Measurements from ENCODE around the gene PROSER3. TPM values are rescaled to one million over a fixed set of nuclear protein-coding genes. Genes with fewer than 3 reads are reported as not detected.

Gene PROSER3
- total and polyA plus RNA-seq, 8 donors = 7.2 to 19.6 (median 8.6) TPM

DNA sequence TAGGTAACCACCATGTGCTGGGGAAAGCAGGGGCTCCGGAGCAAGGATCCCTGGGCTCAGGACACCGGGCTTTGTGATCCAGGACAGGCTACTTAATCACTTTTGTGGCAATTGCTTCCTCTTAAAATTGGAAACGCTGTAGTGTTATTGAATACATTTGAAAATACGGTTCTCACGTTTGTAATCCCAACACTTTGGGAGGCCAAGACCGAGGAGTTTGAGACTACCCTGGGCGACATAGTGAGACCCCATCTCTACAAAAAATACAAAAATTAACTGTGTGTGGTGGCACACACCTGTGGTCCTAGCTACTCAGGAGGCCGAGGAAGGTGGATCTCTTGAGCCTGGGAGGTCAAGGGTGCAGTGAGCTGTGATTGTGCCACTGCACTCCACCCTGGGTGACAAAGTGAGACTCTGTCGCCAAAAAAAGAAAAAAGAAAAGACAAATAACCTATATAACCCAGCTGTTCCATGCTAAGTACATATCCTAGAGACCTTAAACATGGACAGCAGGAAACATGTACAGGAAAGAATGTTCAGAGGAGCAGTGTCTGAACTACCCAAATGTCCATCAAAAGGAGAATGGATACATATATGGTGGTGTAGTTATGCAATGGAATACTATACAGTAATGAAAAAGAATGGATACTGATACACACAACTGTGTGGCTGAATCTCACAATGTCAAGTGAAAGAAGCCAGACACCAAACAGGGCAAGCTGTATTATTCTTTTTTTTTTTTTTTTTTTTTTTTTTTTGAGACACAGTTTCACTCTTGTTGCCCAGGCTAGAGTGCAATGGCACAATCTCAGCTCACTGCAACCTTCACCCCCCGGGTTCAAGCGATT, 55.3 kb downstream of the PROSER3 start:
- H3K4me3 ChIP-seq = no peak overlapping the region
- intact Hi-C loops (cut with DNase I) = no loop called here
- no peak overlapping the region for H3K27ac ChIP-seq
- TF ChIP-seq, protein P1, sequence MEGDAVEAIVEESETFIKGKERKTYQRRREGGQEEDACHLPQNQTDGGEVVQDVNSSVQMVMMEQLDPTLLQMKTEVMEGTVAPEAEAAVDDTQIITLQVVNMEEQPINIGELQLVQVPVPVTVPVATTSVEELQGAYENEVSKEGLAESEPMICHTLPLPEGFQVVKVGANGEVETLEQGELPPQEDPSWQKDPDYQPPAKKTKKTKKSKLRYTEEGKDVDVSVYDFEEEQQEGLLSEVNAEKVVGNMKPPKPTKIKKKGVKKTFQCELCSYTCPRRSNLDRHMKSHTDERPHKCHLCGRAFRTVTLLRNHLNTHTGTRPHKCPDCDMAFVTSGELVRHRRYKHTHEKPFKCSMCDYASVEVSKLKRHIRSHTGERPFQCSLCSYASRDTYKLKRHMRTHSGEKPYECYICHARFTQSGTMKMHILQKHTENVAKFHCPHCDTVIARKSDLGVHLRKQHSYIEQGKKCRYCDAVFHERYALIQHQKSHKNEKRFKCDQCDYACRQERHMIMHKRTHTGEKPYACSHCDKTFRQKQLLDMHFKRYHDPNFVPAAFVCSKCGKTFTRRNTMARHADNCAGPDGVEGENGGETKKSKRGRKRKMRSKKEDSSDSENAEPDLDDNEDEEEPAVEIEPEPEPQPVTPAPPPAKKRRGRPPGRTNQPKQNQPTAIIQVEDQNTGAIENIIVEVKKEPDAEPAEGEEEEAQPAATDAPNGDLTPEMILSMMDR (IDR thresholded peaks at IDR 0.05) = no peak
- DNase-seq (no peak), ATAC-seq (peak in 1 of 4 donors; percentile 28), FAIRE-seq (no peak)
- H3K27me3 ChIP-seq = no peaks in the 10 kb centered on the region
- H3K9me3 ChIP-seq = no peaks in the 10 kb centered on the region
- 58 to 59% methylated on average over 11 of the region's 11 CpGs for WGBS, 2 donors
- H3K4me1 ChIP-seq = peaks cover 0 to 5% (median 0%) of the 10 kb centered on the region in 3 donors
- H3K36me3 ChIP-seq = no peaks in the 10 kb centered on the region

DNA sequence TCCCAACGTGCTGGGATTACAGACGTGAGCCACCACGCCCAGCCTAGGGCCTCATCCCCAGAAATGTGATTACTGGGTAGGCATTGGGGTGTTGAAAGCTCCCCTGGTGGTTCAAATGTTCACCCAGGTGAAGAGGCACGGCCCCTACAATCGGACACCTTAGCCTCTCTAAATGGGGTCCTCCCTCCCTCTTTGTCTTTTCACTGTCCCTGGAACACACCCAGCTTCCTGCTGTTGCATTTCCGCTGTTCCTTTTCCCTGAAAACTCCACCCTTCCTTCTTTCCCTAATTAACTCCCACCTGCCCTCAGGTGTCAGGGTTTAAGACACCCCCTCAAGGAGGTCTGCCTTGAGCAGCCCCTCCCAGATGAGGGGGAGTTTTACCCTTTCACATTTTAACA, 58.3 kb downstream of the PROSER3 start:
- DNase-seq = no peak
- ATAC-seq = no peak
- TF ChIP-seq, protein P1 (IDR thresholded peaks at IDR 0.05) = no peak
- 62 to 64% methylated on average over 6 of the region's 6 CpGs for WGBS, 2 donors
- no peak for FAIRE-seq
- intact Hi-C loops (cut with DNase I) = no loop called here
- Histone ChIP-seq H3K4me1 (peaks cover 0 to 5% (median 0%) of the 10 kb centered on the region in 3 donors), H3K36me3 (no peaks in the 10 kb centered on the region), H3K4me3 (no peak overlapping the region), H3K27me3 (no peaks in the 10 kb centered on the region), H3K27ac (no peak overlapping the region), H3K9me3 (no peaks in the 10 kb centered on the region)

DNA sequence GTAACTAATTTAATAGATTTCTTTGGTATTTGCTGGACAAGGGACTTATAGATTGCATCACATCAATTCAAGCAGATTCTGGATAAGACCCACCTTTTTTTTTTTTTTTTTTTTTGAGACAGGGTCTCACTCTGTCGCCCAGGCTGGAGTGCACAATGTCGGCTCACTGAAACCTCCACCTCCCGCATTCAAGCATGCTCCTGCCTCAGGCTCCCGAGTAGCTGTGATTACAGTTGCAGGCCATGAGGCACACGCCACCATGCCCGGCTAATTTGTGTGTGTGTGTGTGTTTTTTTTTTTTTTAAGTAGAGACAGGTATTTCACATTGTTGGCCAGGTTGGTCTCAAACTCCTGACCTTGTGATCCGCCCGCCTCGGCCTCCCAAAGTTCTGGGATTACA, 58.9 kb downstream of the PROSER3 start:
- no peaks in the 10 kb centered on the region for H3K27me3 ChIP-seq
- no peaks in the 10 kb centered on the region for H3K36me3 ChIP-seq
- intact Hi-C loops (cut with DNase I) = no loop called here
- TF ChIP-seq, protein P1 (IDR thresholded peaks at IDR 0.05) = no peak
- no peak for FAIRE-seq
- DNase-seq = no peak
- WGBS, 2 donors = 87 to 92% methylated on average over 9 of the region's 9 CpGs
- no peak overlapping the region for H3K27ac ChIP-seq
- H3K4me3 ChIP-seq = no peak overlapping the region
- H3K4me1 ChIP-seq = peaks cover 0 to 5% (median 0%) of the 10 kb centered on the region in 3 donors
- no peak for ATAC-seq
- H3K9me3 ChIP-seq = no peaks in the 10 kb centered on the region

DNA sequence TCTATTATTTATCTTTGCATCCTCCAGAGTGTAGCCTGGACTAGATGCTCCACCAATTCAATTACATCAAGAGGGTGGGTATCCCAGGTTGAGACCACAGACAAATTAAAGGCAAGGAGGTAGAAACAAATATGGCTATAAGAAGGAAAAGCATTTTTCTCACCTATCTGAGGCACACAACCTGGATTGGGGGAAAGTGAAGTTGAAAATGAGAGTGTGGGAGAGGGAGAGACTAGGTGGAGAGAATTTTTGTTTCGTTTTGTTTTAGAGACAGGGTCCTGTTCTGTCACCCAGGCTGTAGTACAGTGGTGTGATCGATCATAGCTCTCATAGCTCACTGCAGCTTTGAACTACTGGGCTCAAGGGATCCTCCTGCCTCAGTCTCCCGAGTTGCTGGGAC, 60.5 kb downstream of the PROSER3 start:
- TF ChIP-seq, protein P1 (IDR thresholded peaks at IDR 0.05) = no peak
- DNase-seq = no peak
- intact Hi-C loops (cut with DNase I) = no loop called here
- Histone ChIP-seq H3K4me1 (no peaks in the 10 kb centered on the region), H3K9me3 (no peaks in the 10 kb centered on the region), H3K27ac (no peak overlapping the region), H3K27me3 (no peaks in the 10 kb centered on the region), H3K4me3 (no peak overlapping the region), H3K36me3 (no peaks in the 10 kb centered on the region)
- WGBS, 2 donors = 69 to 72% methylated on average over 3 of the region's 3 CpGs
- ATAC-seq = no peak
- no peak for FAIRE-seq

Other genes starting within 250 kb of the PROSER3 start
- 10 to 100 TPM; 48.5 to 86.7 (median 60.0) TPM for gene DMKN, start 244.5 kb upstream of the PROSER3 start, total RNA-seq
- 100 to 1,000 TPM; 133 to 197 TPM for gene DMKN, start 244.5 kb upstream of the PROSER3 start, polyA plus RNA-seq
- gene SBSN, start 229.9 kb upstream of the PROSER3 start, total RNA-seq = not detected
- under 1 TPM; 0.15 to 0.16 TPM for gene SBSN, start 229.9 kb upstream of the PROSER3 start, polyA plus RNA-seq
- gene GAPDHS, start 224.7 kb upstream of the PROSER3 start, total RNA-seq = not detected
- not detected for gene GAPDHS, start 224.7 kb upstream of the PROSER3 start, polyA plus RNA-seq
- 10 to 100 TPM; 44.3 to 63.9 (median 51.5) TPM for gene TMEM147, start 212.6 kb upstream of the PROSER3 start, total RNA-seq
- 10 to 100 TPM; 70.2 to 91.1 TPM for gene TMEM147, start 212.6 kb upstream of the PROSER3 start, polyA plus RNA-seq
- gene ATP4A, start 194.5 kb upstream of the PROSER3 start, total RNA-seq = 1 to 10 TPM in 4 of 6 donors, under 1 TPM in 2; 0.28 to 3.0 (median 2.0) TPM
- 10 to 100 TPM in 1 of 2 donors, 1 to 10 TPM in 1; 6.0 to 10.8 TPM for gene ATP4A, start 194.5 kb upstream of the PROSER3 start, polyA plus RNA-seq
- gene PMIS2, start 172.0 kb upstream of the PROSER3 start, total RNA-seq = not detected
- gene PMIS2, start 172.0 kb upstream of the PROSER3 start, polyA plus RNA-seq = not detected
- gene HAUS5, start 145.4 kb upstream of the PROSER3 start, total RNA-seq = 10 to 100 TPM in 1 of 6 donors, 1 to 10 TPM in 5; 5.6 to 10.6 (median 6.5) TPM
- 10 to 100 TPM; 22.1 to 22.5 TPM for gene HAUS5, start 145.4 kb upstream of the PROSER3 start, polyA plus RNA-seq
- gene RBM42, start 129.1 kb upstream of the PROSER3 start, total RNA-seq = 10 to 100 TPM; 18.2 to 34.0 (median 28.3) TPM
- 10 to 100 TPM; 38.1 to 38.6 TPM for gene RBM42, start 129.1 kb upstream of the PROSER3 start, polyA plus RNA-seq
- 1 to 10 TPM in 3 of 6 donors, under 1 TPM in 3; 0.32 to 1.5 (median 0.99) TPM for gene ETV2, start 116.4 kb upstream of the PROSER3 start, total RNA-seq
- 1 to 10 TPM; 1.5 to 4.1 TPM for gene ETV2, start 116.4 kb upstream of the PROSER3 start, polyA plus RNA-seq
- gene COX6B1, start 109.9 kb upstream of the PROSER3 start, total RNA-seq = 100 to 1,000 TPM; 119 to 164 (median 147) TPM
- gene COX6B1, start 109.9 kb upstream of the PROSER3 start, polyA plus RNA-seq = 100 to 1,000 TPM; 328 to 491 TPM
- not detected for gene UPK1A, start 91.7 kb upstream of the PROSER3 start, total RNA-seq
- gene UPK1A, start 91.7 kb upstream of the PROSER3 start, polyA plus RNA-seq = under 1 TPM in 1 of 2 donors, not detected in 1; 0.16 TPM
- gene ZBTB32, start 53.6 kb upstream of the PROSER3 start, total RNA-seq = under 1 TPM in 1 of 6 donors, not detected in 5; 0.13 TPM
- gene ZBTB32, start 53.6 kb upstream of the PROSER3 start, polyA plus RNA-seq = under 1 TPM in 1 of 2 donors, not detected in 1; 0.14 TPM
- gene KMT2B, start 40.2 kb upstream of the PROSER3 start, total RNA-seq = 10 to 100 TPM; 16.7 to 28.4 (median 23.8) TPM
- 10 to 100 TPM; 56.0 to 59.9 TPM for gene KMT2B, start 40.2 kb upstream of the PROSER3 start, polyA plus RNA-seq
- 1 to 10 TPM; 1.3 to 9.4 (median 6.4) TPM for gene IGFLR1, start 15.7 kb upstream of the PROSER3 start, total RNA-seq
- 10 to 100 TPM in 1 of 2 donors, 1 to 10 TPM in 1; 7.4 to 17.3 TPM for gene IGFLR1, start 15.7 kb upstream of the PROSER3 start, polyA plus RNA-seq
- gene U2AF1L4, start 12.8 kb upstream of the PROSER3 start, total RNA-seq = 10 to 100 TPM in 5 of 6 donors, 1 to 10 TPM in 1; 9.7 to 14.3 (median 11.7) TPM
- 100 to 1,000 TPM in 1 of 2 donors, 10 to 100 TPM in 1; 62.7 to 124 TPM for gene U2AF1L4, start 12.8 kb upstream of the PROSER3 start, polyA plus RNA-seq
- 10 to 100 TPM; 26.7 to 38.2 (median 35.1) TPM for gene PSENEN, start 12.5 kb upstream of the PROSER3 start, total RNA-seq
- gene PSENEN, start 12.5 kb upstream of the PROSER3 start, polyA plus RNA-seq = 10 to 100 TPM; 53.5 to 64.6 TPM
- gene LIN37, start 9.6 kb upstream of the PROSER3 start, total RNA-seq = 1 to 10 TPM; 1.7 to 5.5 (median 3.7) TPM
- 10 to 100 TPM; 41.2 to 44.0 TPM for gene LIN37, start 9.6 kb upstream of the PROSER3 start, polyA plus RNA-seq
- 10 to 100 TPM in 3 of 6 donors, 1 to 10 TPM in 3; 3.4 to 16.4 (median 11.7) TPM for gene HSPB6, start 1.1 kb upstream of the PROSER3 start, total RNA-seq
- gene HSPB6, start 1.1 kb upstream of the PROSER3 start, polyA plus RNA-seq = 10 to 100 TPM; 42.2 to 59.8 TPM
- 10 to 100 TPM in 2 of 6 donors, 1 to 10 TPM in 4; 2.7 to 13.9 (median 8.0) TPM for gene ARHGAP33, start 17.4 kb downstream of the PROSER3 start, total RNA-seq
- gene ARHGAP33, start 17.4 kb downstream of the PROSER3 start, polyA plus RNA-seq = 10 to 100 TPM; 23.8 to 39.6 TPM
- 1 to 10 TPM in 5 of 6 donors, under 1 TPM in 1; 0.95 to 6.4 (median 2.7) TPM for gene PRODH2, start 54.7 kb downstream of the PROSER3 start, total RNA-seq
- gene PRODH2, start 54.7 kb downstream of the PROSER3 start, polyA plus RNA-seq = 10 to 100 TPM; 13.8 to 21.5 TPM
- 10 to 100 TPM; 11.5 to 21.3 (median 15.1) TPM for gene NPHS1, start 94.3 kb downstream of the PROSER3 start, total RNA-seq
- gene NPHS1, start 94.3 kb downstream of the PROSER3 start, polyA plus RNA-seq = 10 to 100 TPM; 17.1 to 32.3 TPM
- gene KIRREL2, start 98.7 kb downstream of the PROSER3 start, total RNA-seq = 10 to 100 TPM; 28.5 to 89.0 (median 47.9) TPM
- gene KIRREL2, start 98.7 kb downstream of the PROSER3 start, polyA plus RNA-seq = 10 to 100 TPM; 38.1 to 49.7 TPM
- gene APLP1, start 110.4 kb downstream of the PROSER3 start, total RNA-seq = 10 to 100 TPM; 39.2 to 71.8 (median 47.1) TPM
- gene APLP1, start 110.4 kb downstream of the PROSER3 start, polyA plus RNA-seq = 100 to 1,000 TPM; 100 to 154 TPM
- gene NFKBID, start 142.4 kb downstream of the PROSER3 start, total RNA-seq = 10 to 100 TPM in 1 of 6 donors, 1 to 10 TPM in 5; 3.1 to 10.4 (median 4.2) TPM
- 10 to 100 TPM; 15.7 to 16.7 TPM for gene NFKBID, start 142.4 kb downstream of the PROSER3 start, polyA plus RNA-seq
- 1 to 10 TPM in 4 of 6 donors, under 1 TPM in 2; 0.46 to 7.4 (median 1.7) TPM for gene HCST, start 144.4 kb downstream of the PROSER3 start, total RNA-seq
- gene HCST, start 144.4 kb downstream of the PROSER3 start, polyA plus RNA-seq = 10 to 100 TPM in 1 of 2 donors, 1 to 10 TPM in 1; 2.3 to 10.2 TPM
- gene TYROBP, start 150.1 kb downstream of the PROSER3 start, total RNA-seq = 10 to 100 TPM in 3 of 6 donors, 1 to 10 TPM in 3; 2.5 to 73.8 (median 11.0) TPM
- 10 to 100 TPM; 17.4 to 22.8 TPM for gene TYROBP, start 150.1 kb downstream of the PROSER3 start, polyA plus RNA-seq
- 1 to 10 TPM; 4.9 to 9.8 (median 6.2) TPM for gene LRFN3, start 178.2 kb downstream of the PROSER3 start, total RNA-seq
- 1 to 10 TPM; 6.7 to 7.6 TPM for gene LRFN3, start 178.2 kb downstream of the PROSER3 start, polyA plus RNA-seq
- gene SDHAF1, start 237.0 kb downstream of the PROSER3 start, total RNA-seq = 10 to 100 TPM in 5 of 6 donors, 1 to 10 TPM in 1; 8.7 to 16.6 (median 10.8) TPM
- gene SDHAF1, start 237.0 kb downstream of the PROSER3 start, polyA plus RNA-seq = 10 to 100 TPM; 15.8 to 21.0 TPM